ENCODE measurements around the gene HOXA6.

Gene HOXA6

GRCh38 chr7:27149842-27150567 lies 2.4 kb upstream of the HOXA6 start:
- Histone ChIP-seq H3K4me1 (ENCODE audit: control insufficient read depth, insufficient read depth, low read length) (peaks cover 5% of the 10 kb centered on the region), H3K27ac (ENCODE audit: insufficient read depth, low read depth, low read length, poor library complexity, severe bottlenecking) (no peak overlapping the region), H3K36me3 (ENCODE audit: control insufficient read depth, insufficient read depth, low read length) (no peaks in the 10 kb centered on the region), H3K27me3 (ENCODE audit: control insufficient read depth, insufficient read depth, low read length, poor library complexity, severe bottlenecking) (peaks cover 100% of the 10 kb centered on the region), H3K4me3 (ENCODE audit: insufficient read depth, low read depth, low read length) (no peak overlapping the region), H3K9me3 (ENCODE audit: control insufficient read depth, low read length) (no peaks in the 10 kb centered on the region)
- 48 to 51% methylated on average over 13 of the region's 13 CpGs for WGBS, 2 experiments

- 37 to 42% methylated on average over 30 of the region's 30 CpGs for WGBS, 2 experiments
- no peak overlapping the region for H3K27ac ChIP-seq (ENCODE audit: insufficient read depth, low read depth, low read length, poor library complexity, severe bottlenecking)
- H3K4me1 ChIP-seq (ENCODE audit: control insufficient read depth, insufficient read depth, low read length), result peaks cover 5% of the 10 kb centered on the region
- H3K27me3 ChIP-seq (ENCODE audit: control insufficient read depth, insufficient read depth, low read length, poor library complexity, severe bottlenecking), result peaks cover 100% of the 10 kb centered on the region
- no peaks in the 10 kb centered on the region for H3K9me3 ChIP-seq (ENCODE audit: control insufficient read depth, low read length)
- H3K36me3 ChIP-seq (ENCODE audit: control insufficient read depth, insufficient read depth, low read length), result no peaks in the 10 kb centered on the region
- no peak overlapping the region for H3K4me3 ChIP-seq (ENCODE audit: insufficient read depth, low read depth, low read length)
These were observed 1.4 kb upstream of the HOXA6 start for GRCh38 chr7:27148756-27149641.

GRCh38 chr7:27148031-27148755 lies 619 bp upstream of the HOXA6 start:
- H3K4me1 ChIP-seq (ENCODE audit: control insufficient read depth, insufficient read depth, low read length), result peaks cover 5% of the 10 kb centered on the region
- 21 to 22% methylated on average over 28 of the region's 28 CpGs for WGBS, 2 experiments
- H3K27ac ChIP-seq (ENCODE audit: insufficient read depth, low read depth, low read length, poor library complexity, severe bottlenecking), result no peak overlapping the region
- H3K27me3 ChIP-seq (ENCODE audit: control insufficient read depth, insufficient read depth, low read length, poor library complexity, severe bottlenecking), result peaks cover 100% of the 10 kb centered on the region
- H3K36me3 ChIP-seq (ENCODE audit: control insufficient read depth, insufficient read depth, low read length), result no peaks in the 10 kb centered on the region
- no peak overlapping the region for H3K4me3 ChIP-seq (ENCODE audit: insufficient read depth, low read depth, low read length)
- no peaks in the 10 kb centered on the region for H3K9me3 ChIP-seq (ENCODE audit: control insufficient read depth, low read length)

- H3K9me3 ChIP-seq (ENCODE audit: control insufficient read depth, low read length), result no peaks in the 10 kb centered on the region
- H3K4me3 ChIP-seq (ENCODE audit: insufficient read depth, low read depth, low read length), result no peak overlapping the region
- H3K27me3 ChIP-seq (ENCODE audit: control insufficient read depth, insufficient read depth, low read length, poor library complexity, severe bottlenecking), result peaks cover 100% of the 10 kb centered on the region
These were observed 929 bp downstream of the HOXA6 start for GRCh38 chr7:27146491-27147198.

GRCh38 chr7:27145914-27146412 lies 1.6 kb downstream of the HOXA6 start:
- H3K4me3 ChIP-seq (ENCODE audit: insufficient read depth, low read depth, low read length), result no peak overlapping the region
- peaks cover 100% of the 10 kb centered on the region for H3K27me3 ChIP-seq (ENCODE audit: control insufficient read depth, insufficient read depth, low read length, poor library complexity, severe bottlenecking)
- peaks cover 4% of the 10 kb centered on the region for H3K4me1 ChIP-seq (ENCODE audit: control insufficient read depth, insufficient read depth, low read length)
- H3K36me3 ChIP-seq (ENCODE audit: control insufficient read depth, insufficient read depth, low read length), result no peaks in the 10 kb centered on the region
- H3K27ac ChIP-seq (ENCODE audit: insufficient read depth, low read depth, low read length, poor library complexity, severe bottlenecking), result no peak overlapping the region
- 68 to 75% methylated on average over 11 of the region's 11 CpGs for WGBS, 2 experiments
- H3K9me3 ChIP-seq (ENCODE audit: control insufficient read depth, low read length), result no peaks in the 10 kb centered on the region

More at GRCh38 chr7:27146491-27147198, 929 bp downstream of the HOXA6 start:
- H3K27ac ChIP-seq (ENCODE audit: insufficient read depth, low read depth, low read length, poor library complexity, severe bottlenecking), result no peak overlapping the region
- H3K36me3 ChIP-seq (ENCODE audit: control insufficient read depth, insufficient read depth, low read length), result no peaks in the 10 kb centered on the region
- 53 to 55% methylated on average over 5 of the region's 5 CpGs for WGBS, 2 experiments
- peaks cover 9% of the 10 kb centered on the region for H3K4me1 ChIP-seq (ENCODE audit: control insufficient read depth, insufficient read depth, low read length)

GRCh38 chr7:27145165-27145913 lies 2.2 kb downstream of the HOXA6 start:
- Histone ChIP-seq H3K4me3 (ENCODE audit: insufficient read depth, low read depth, low read length) (no peak overlapping the region), H3K4me1 (ENCODE audit: control insufficient read depth, insufficient read depth, low read length) (peaks cover 4% of the 10 kb centered on the region), H3K27me3 (ENCODE audit: control insufficient read depth, insufficient read depth, low read length, poor library complexity, severe bottlenecking) (peaks cover 100% of the 10 kb centered on the region), H3K9me3 (ENCODE audit: control insufficient read depth, low read length) (no peaks in the 10 kb centered on the region), H3K27ac (ENCODE audit: insufficient read depth, low read depth, low read length, poor library complexity, severe bottlenecking) (no peak overlapping the region), H3K36me3 (ENCODE audit: control insufficient read depth, insufficient read depth, low read length) (no peaks in the 10 kb centered on the region)
- 64 to 71% methylated on average over 47 of the region's 47 CpGs for WGBS, 2 experiments

- no peak overlapping the region for H3K27ac ChIP-seq (ENCODE audit: insufficient read depth, low read depth, low read length, poor library complexity, severe bottlenecking)
- H3K27me3 ChIP-seq (ENCODE audit: control insufficient read depth, insufficient read depth, low read length, poor library complexity, severe bottlenecking), result peaks cover 100% of the 10 kb centered on the region
- H3K9me3 ChIP-seq (ENCODE audit: control insufficient read depth, low read length), result no peaks in the 10 kb centered on the region
- H3K4me1 ChIP-seq (ENCODE audit: control insufficient read depth, insufficient read depth, low read length), result peaks cover 4% of the 10 kb centered on the region
- H3K4me3 ChIP-seq (ENCODE audit: insufficient read depth, low read depth, low read length), result no peak overlapping the region
- H3K36me3 ChIP-seq (ENCODE audit: control insufficient read depth, insufficient read depth, low read length), result no peaks in the 10 kb centered on the region
- WGBS, 2 experiments, result 27 to 28% methylated on average over 31 of the region's 31 CpGs
These were observed 2.8 kb downstream of the HOXA6 start for GRCh38 chr7:27144781-27145164.

GRCh38 chr7:27143950-27144780 lies 3.4 kb downstream of the HOXA6 start:
- Histone ChIP-seq H3K36me3 (ENCODE audit: control insufficient read depth, insufficient read depth, low read length) (no peaks in the 10 kb centered on the region), H3K27ac (ENCODE audit: insufficient read depth, low read depth, low read length, poor library complexity, severe bottlenecking) (no peak overlapping the region), H3K9me3 (ENCODE audit: control insufficient read depth, low read length) (no peaks in the 10 kb centered on the region), H3K4me3 (ENCODE audit: insufficient read depth, low read depth, low read length) (no peak overlapping the region), H3K4me1 (ENCODE audit: control insufficient read depth, insufficient read depth, low read length) (peaks cover 4% of the 10 kb centered on the region), H3K27me3 (ENCODE audit: control insufficient read depth, insufficient read depth, low read length, poor library complexity, severe bottlenecking) (peaks cover 100% of the 10 kb centered on the region)
- WGBS, 2 experiments, result 43 to 52% methylated on average over 36 to 40 of the region's 40 CpGs
